ENCODE results near the gene APOL2.
"Not testable (repeated sequence)": the region's sequence is repeated elsewhere in the genome, so short reads cannot be mapped to it uniquely, and the experiment has no call there.

The APOL2 gene

GRCh38 chr22:36239401-36240171 lies at the start of gene APOL2:
Gene APOL2 (minus strand): TSS chr22:36239527. CDS start chr22:36233162, 6,365 bp downstream.
- peak; percentile 69 to 85 (median 76) for DNase-seq

- DNase-seq, result no peak
Observed at GRCh38 chr22:36288571-36289405, 49.5 kb upstream of the APOL2 start.

- DNase-seq, result no peak
Observed at GRCh38 chr22:36287881-36288515, 48.7 kb upstream of the APOL2 start.

- peak; percentile 20 to 69 (median 52) for DNase-seq
Observed at GRCh38 chr22:36286096-36286957, 47.0 kb upstream of the APOL2 start.

- DNase-seq, result no peak
Observed at GRCh38 chr22:36285545-36285944, 46.2 kb upstream of the APOL2 start.

- no peak for DNase-seq
Observed at GRCh38 chr22:36285017-36285416, 45.7 kb upstream of the APOL2 start.

GRCh38 chr22:36284171-36284571 lies 44.8 kb upstream of the APOL2 start:
- no peak for DNase-seq

GRCh38 chr22:36282328-36282831 lies 43.1 kb upstream of the APOL2 start:
- DNase-seq, result no peak

GRCh38 chr22:36281781-36282327 lies 42.5 kb upstream of the APOL2 start:
- DNase-seq, result no peak

- no peak for DNase-seq
Observed at GRCh38 chr22:36280379-36280778, 41.1 kb upstream of the APOL2 start.

- DNase-seq, result no peak
Observed at GRCh38 chr22:36279219-36279666, 39.9 kb upstream of the APOL2 start.

- peak; percentile 23 to 67 (median 54) for DNase-seq
Observed at GRCh38 chr22:36277482-36278291, 38.4 kb upstream of the APOL2 start.

GRCh38 chr22:36274531-36274930 lies 35.2 kb upstream of the APOL2 start:
- no peak for DNase-seq

GRCh38 chr22:36271951-36272350 lies 32.6 kb upstream of the APOL2 start:
- not testable (repeated sequence) for DNase-seq

- DNase-seq, result not testable (repeated sequence)
Observed at GRCh38 chr22:36271231-36271630, 31.9 kb upstream of the APOL2 start.

GRCh38 chr22:36267896-36268485 lies 28.7 kb upstream of the APOL2 start:
- DNase-seq, result no peak

GRCh38 chr22:36267058-36267457 lies 27.7 kb upstream of the APOL2 start:
- DNase-seq, result no peak

GRCh38 chr22:36263886-36264664 lies 24.7 kb upstream of the APOL2 start:
- not testable (repeated sequence) for DNase-seq

GRCh38 chr22:36263216-36263673 lies 23.9 kb upstream of the APOL2 start:
- DNase-seq, result not testable (repeated sequence)
